Lower leg skin (tissue), 3 donors: Measurements from ENCODE around the gene MEST.

Experiments used
- CTCF ChIP-seq, 3 donors: fragments of 450-650 bp; IDR thresholded peaks; one replicate each; pipeline ENCODE4 v1.5.1; 2016; ENCODE audit warnings: antibody characterized with exemption in 3 of 3, mild to moderate bottlenecking in 3 of 3, moderate library complexity in 2 of 3
- POLR2A ChIP-seq, 2 donors: fragments of 450-650 bp; IDR thresholded peaks; one replicate each; pipeline ENCODE4 v1.6.1; 2016 to 2017; ENCODE audit warnings: antibody characterized with exemption in 2 of 2, mild to moderate bottlenecking in 1 of 2, moderate library complexity in 1 of 2

GRCh38 chr7:130543487-130544010 lies 51.7 kb downstream of the MEST start:
- TF ChIP-seq CTCF (IDR thresholded peaks at IDR 0.05) (no peak), POLR2A (IDR thresholded peaks at IDR 0.05) (no peak)
